ENCODE results near the gene EIF2D.
"Not testable (repeated sequence)": the region's sequence is repeated elsewhere in the genome, so short reads cannot be mapped to it uniquely, and the experiment has no call there.

The EIF2D gene

DNA sequence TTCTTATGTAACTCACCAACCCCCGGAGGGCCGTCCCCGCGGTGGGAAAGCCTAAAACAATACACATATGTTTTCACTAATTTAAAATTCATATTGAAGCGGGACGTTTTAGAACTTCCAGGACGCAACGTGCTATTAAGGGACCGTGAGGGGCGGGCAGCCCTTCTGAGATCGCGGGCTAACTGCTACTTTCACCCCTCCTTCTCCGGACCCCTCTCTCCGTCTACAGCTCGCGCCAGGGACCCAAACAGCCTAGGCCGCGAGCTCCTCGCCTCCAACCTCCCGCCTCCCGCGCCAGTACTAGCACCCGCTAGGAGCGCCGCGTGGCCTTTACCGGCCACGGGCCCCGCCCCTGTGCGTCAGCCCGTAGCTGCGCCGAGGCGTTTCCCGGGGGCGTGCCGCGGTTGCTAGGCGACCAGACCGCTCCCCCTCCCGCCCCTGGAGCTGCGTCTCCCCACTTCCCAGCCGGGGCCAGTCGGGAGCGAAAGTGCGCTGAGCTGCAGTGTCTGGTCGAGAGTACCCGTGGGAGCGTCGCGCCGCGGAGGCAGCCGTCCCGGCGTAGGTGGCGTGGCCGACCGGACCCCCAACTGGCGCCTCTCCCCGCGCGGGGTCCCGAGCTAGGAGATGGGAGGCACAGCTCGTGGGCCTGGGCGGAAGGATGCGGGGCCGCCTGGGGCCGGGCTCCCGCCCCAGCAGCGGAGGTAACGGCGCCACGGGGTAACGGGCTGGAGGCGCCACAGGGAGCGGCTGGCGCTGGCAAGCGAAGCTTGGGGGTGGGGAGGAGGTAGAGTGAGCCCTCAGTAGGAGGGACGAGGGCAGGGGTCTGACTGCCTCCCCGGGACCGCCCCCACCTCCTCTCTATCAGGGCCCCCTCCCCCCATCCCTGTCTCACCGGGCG lies 23.1 kb upstream of the EIF2D start, which contains the start of gene DYRK3:
DYRK3 (plus strand) TSS at position 457 of the 898 bp plus-strand sequence; CDS start at position 625, 168 bp downstream.
- under 1% methylated on average over 81 of the region's 84 CpGs for WGBS
- H3K4me1 ChIP-seq (ENCODE audit: insufficient read depth, low read length): peaks cover 30% of the 10 kb centered on the region
- peaks cover 18% of the 10 kb centered on the region for H3K27me3 ChIP-seq (ENCODE audit: insufficient read depth, low read length)
- no peak within 1 kb of the TSS; the same call in 1 of the 2 replicates for H3K27ac ChIP-seq (ENCODE audit: low read depth, low read length)
- no peaks in the 10 kb centered on the region for H3K9me3 ChIP-seq (ENCODE audit: insufficient read depth, low read depth, low read length)
- no peaks in the 10 kb centered on the region for H3K36me3 ChIP-seq (ENCODE audit: insufficient read depth, low read length)
- peak within 1 kb of the TSS; percentile 92 for H3K4me3 ChIP-seq (ENCODE audit: low read length)
- peak within 1 kb of the TSS; percentile 68 for H3K9ac ChIP-seq (ENCODE audit: low read depth, low read length)

DNA sequence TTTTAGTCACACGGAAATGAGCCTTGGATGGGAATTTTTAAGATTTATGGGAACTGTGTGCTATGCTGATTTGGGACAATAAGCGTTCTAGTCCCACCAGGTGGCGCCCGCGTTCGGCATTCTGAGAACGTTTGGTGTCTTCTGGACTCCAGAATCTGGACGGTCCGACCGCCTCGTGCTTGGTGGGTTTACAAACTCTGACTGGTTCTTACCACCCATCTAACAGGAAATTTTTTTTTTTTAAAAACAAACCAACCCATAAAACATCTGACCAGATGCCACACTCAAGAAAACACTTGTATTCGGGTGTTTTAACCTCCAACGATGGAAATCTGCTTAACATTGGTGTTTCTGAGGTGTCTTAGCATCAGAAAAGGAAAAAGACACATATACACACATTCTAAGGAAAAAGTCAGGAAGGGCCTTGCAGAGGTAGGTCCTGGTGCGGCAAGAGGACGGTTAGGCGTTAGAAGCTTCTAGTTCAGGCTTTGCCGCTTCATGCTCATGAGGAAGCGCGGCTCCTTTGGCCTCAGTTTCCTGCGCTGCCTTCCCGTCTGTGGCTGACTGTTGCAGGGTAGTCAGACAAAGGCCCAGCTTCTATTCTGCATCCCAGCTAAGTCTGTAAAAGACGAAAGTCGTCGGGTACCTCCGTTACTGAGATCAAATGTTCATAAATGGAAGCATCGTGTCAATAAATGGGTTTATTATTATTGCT lies 22.3 kb upstream of the EIF2D start:
- no peak overlapping the region for H3K27ac ChIP-seq (ENCODE audit: low read depth, low read length)
- peak overlapping the region; percentile 68 for H3K9ac ChIP-seq (ENCODE audit: low read depth, low read length)
- peak overlapping the region; percentile 92 for H3K4me3 ChIP-seq (ENCODE audit: low read length)
- no peaks in the 10 kb centered on the region for H3K36me3 ChIP-seq (ENCODE audit: insufficient read depth, low read length)
- H3K4me1 ChIP-seq (ENCODE audit: insufficient read depth, low read length): peaks cover 30% of the 10 kb centered on the region
- H3K9me3 ChIP-seq (ENCODE audit: insufficient read depth, low read depth, low read length): no peaks in the 10 kb centered on the region
- 18% methylated on average over 24 of the region's 26 CpGs for WGBS
- peaks cover 23% of the 10 kb centered on the region for H3K27me3 ChIP-seq (ENCODE audit: insufficient read depth, low read length)

DNA sequence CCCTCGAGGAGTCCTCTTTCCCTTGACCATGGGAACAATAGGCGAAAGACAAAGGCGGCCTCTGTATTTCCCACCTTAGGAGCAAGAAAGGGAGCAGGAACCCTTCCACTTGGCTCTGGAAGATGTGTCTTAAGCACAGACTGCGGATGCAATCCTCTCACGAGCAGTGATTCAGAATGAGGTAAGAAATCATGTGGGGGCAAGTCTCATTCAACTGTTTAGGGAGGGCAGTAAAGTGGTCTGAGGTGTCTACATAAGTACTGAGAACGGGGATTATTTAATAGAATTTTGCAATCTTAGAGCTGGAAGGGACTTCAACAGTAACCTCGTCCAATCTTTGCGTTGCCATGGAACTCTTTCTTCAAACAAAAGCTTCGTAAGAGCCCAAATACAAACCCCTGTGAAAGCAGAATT lies 21.4 kb upstream of the EIF2D start:
- peaks cover 30% of the 10 kb centered on the region for H3K4me1 ChIP-seq (ENCODE audit: insufficient read depth, low read length)
- H3K36me3 ChIP-seq (ENCODE audit: insufficient read depth, low read length): no peaks in the 10 kb centered on the region
- no peaks in the 10 kb centered on the region for H3K9me3 ChIP-seq (ENCODE audit: insufficient read depth, low read depth, low read length)
- H3K27me3 ChIP-seq (ENCODE audit: insufficient read depth, low read length): peaks cover 24% of the 10 kb centered on the region
- no peak overlapping the region for H3K9ac ChIP-seq (ENCODE audit: low read depth, low read length)
- H3K4me3 ChIP-seq (ENCODE audit: low read length): no peak overlapping the region
- WGBS: 64% methylated on average over 8 of the region's 9 CpGs
- no peak overlapping the region for H3K27ac ChIP-seq (ENCODE audit: low read depth, low read length)

DNA sequence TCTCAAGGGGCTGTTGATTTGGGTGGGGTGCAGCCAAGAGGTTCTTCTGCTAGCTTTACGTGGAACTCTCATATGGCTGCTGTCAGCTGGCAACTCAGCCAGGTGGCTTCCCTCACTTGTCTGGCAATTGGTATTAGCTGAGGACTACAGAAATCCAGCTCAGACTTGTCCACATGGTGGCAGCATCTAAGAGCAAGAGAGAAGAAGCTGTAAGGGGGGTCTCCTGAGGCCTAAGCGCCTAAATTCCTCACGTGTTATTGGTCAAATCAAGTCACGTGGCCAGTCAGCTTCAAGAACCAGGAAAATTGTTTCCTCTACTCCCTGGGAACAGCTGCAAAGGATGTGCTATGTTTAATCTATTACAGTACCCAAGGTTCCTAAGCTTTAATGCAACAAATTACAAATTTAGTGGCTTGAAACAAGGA lies 18.8 kb upstream of the EIF2D start:
- Histone ChIP-seq H3K36me3 (ENCODE audit: insufficient read depth, low read length) (no peaks in the 10 kb centered on the region), H3K27me3 (ENCODE audit: insufficient read depth, low read length) (peaks cover 14% of the 10 kb centered on the region), H3K4me1 (ENCODE audit: insufficient read depth, low read length) (peaks cover 21% of the 10 kb centered on the region), H3K9me3 (ENCODE audit: insufficient read depth, low read depth, low read length) (no peaks in the 10 kb centered on the region), H3K9ac (ENCODE audit: low read depth, low read length) (no peak overlapping the region), H3K27ac (ENCODE audit: low read depth, low read length) (no peak overlapping the region), H3K4me3 (ENCODE audit: low read length) (no peak overlapping the region)
- WGBS: 17% methylated on average over 4 of the region's 4 CpGs

DNA sequence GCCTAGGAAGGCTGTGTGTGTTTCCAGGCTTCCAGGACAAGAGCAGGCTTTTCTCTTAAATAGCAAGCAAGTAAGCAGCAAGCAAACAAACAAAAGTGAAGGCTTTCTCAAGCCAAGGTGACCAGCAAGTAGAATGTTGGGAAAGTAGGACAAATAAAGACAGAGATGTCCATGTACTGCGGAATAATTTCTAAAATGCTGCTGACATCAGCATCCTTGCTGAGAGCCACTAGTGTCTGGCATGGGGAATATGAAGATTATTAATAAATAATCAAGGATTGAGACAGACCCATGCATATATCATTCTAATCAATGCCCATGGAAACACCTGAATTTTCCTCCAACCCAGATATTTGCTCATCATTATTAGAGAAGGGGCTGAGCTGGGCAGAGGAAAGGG lies 16.7 kb upstream of the EIF2D start:
- H3K27me3 ChIP-seq (ENCODE audit: insufficient read depth, low read length): peaks cover 6% of the 10 kb centered on the region
- H3K9me3 ChIP-seq (ENCODE audit: insufficient read depth, low read depth, low read length): no peaks in the 10 kb centered on the region
- H3K4me3 ChIP-seq (ENCODE audit: low read length): no peak overlapping the region
- peaks cover 11% of the 10 kb centered on the region for H3K4me1 ChIP-seq (ENCODE audit: insufficient read depth, low read length)
- WGBS: 89% methylated on average over 1 of the region's 1 CpG
- no peak overlapping the region for H3K9ac ChIP-seq (ENCODE audit: low read depth, low read length)
- no peak overlapping the region for H3K27ac ChIP-seq (ENCODE audit: low read depth, low read length)
- no peaks in the 10 kb centered on the region for H3K36me3 ChIP-seq (ENCODE audit: insufficient read depth, low read length)

DNA sequence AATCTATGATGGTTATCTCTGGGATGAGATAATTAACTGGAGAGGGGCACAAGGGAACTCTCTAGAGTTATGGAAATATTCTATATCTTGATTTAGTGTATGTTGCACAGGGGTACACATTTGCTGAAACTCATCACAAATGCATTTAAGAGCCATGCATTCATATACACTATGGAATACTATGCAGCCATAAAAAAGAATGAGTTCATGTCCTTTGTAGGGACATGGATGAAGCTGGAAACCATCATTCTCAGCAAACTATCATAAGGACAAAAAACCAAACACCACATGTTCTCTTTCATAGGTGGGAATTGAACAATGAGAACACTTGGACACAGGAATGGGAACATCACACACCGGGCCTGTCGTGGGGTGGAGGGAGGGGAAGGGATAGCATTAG lies 14.1 kb upstream of the EIF2D start:
- WGBS: 100% methylated on average over 2 of the region's 2 CpGs

DNA sequence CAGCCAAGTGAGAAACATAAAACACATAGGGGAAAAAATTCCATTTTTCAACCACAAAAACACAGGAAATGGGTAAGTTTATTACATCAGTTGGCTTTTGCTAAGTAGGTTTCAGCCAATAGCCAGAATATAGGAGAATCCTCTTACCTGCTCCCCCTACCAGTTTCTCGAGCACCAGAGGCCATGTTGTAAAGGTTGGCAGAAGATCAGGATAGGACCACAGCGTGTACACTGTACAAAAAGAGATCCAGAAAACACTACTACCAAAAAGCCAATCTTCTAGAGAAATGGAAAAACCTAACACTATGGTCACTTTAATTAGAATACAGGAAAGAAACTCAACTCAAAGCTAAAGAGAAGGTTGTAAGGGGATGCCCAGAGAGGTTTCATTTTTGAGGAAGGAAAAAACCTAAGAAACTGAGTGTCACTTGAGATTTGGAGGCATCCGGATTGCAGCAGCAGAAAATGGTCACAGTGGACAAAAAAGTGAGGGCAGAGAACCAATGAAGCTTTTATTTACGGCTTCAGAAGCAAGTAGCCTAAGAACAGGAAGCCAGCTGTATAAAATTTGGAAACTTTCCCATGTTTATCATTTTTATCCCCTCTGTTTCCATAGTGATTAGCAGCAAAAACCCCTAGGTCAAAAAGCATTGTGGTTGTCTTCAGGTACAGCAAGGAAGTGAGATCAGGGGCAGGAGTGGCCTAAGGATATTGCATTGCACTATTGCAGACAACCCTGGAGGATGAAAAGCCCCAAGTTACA lies 2.9 kb downstream of the EIF2D start:
- H3K27me3 ChIP-seq (ENCODE audit: insufficient read depth, low read length): no peaks in the 10 kb centered on the region
- H3K4me3 ChIP-seq (ENCODE audit: low read length): no peak overlapping the region
- no peaks in the 10 kb centered on the region for H3K9me3 ChIP-seq (ENCODE audit: insufficient read depth, low read depth, low read length)
- H3K36me3 ChIP-seq (ENCODE audit: insufficient read depth, low read length): peaks cover 20% of the 10 kb centered on the region
- peaks cover 5% of the 10 kb centered on the region; the same call in 1 of the 2 replicates for H3K4me1 ChIP-seq (ENCODE audit: insufficient read depth, low read length)
- H3K9ac ChIP-seq (ENCODE audit: low read depth, low read length): no peak overlapping the region
- WGBS: 93% methylated on average over 4 of the region's 4 CpGs
- H3K27ac ChIP-seq (ENCODE audit: low read depth, low read length): no peak overlapping the region

More for the DNA sequence above, 14.1 kb upstream of the EIF2D start:
- H3K9ac ChIP-seq (ENCODE audit: low read depth, low read length); H3K4me3 ChIP-seq (ENCODE audit: low read length); H3K27ac ChIP-seq (ENCODE audit: low read depth, low read length); H3K9me3 ChIP-seq (ENCODE audit: insufficient read depth, low read depth, low read length); H3K27me3 ChIP-seq (ENCODE audit: insufficient read depth, low read length); H3K4me1 ChIP-seq (ENCODE audit: insufficient read depth, low read length); H3K36me3 ChIP-seq (ENCODE audit: insufficient read depth, low read length): not testable (repeated sequence)

DNA sequence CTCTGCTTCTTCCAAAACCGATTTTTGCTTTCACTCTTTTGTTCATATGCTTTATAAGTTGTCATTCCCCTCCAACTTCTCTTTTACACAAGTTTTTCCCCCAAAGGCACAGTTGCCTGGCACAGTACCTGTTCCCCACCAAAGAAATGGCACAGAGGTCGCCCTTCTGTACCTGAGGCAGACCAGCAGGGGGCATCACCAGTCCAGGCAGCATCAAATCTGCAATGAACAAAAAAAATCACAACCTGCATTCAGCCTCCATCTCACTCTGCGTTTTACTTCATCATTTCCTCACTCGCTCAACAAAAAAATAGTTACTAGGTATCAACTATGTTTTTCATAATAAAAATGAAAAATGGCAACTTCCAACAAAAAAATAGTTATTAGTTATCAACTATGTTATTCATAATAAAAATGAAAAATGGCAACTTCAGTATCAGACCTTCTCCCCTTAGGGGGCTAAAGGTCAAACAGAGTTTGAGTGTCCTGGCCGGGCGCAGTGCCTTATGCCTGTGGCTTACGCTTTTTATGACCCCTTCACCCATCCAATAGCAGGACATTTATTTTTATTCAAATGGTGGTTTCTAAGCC lies 4.1 kb downstream of the EIF2D start:
- Histone ChIP-seq H3K36me3 (ENCODE audit: insufficient read depth, low read length) (peaks cover 28% of the 10 kb centered on the region), H3K27ac (ENCODE audit: low read depth, low read length) (no peak overlapping the region), H3K4me1 (ENCODE audit: insufficient read depth, low read length) (peaks cover 5% of the 10 kb centered on the region; the same call in 1 of the 2 replicates), H3K9me3 (ENCODE audit: insufficient read depth, low read depth, low read length) (no peaks in the 10 kb centered on the region), H3K27me3 (ENCODE audit: insufficient read depth, low read length) (no peaks in the 10 kb centered on the region), H3K9ac (ENCODE audit: low read depth, low read length) (no peak overlapping the region), H3K4me3 (ENCODE audit: low read length) (no peak overlapping the region)
- WGBS: 77% methylated on average over 6 of the region's 7 CpGs

DNA sequence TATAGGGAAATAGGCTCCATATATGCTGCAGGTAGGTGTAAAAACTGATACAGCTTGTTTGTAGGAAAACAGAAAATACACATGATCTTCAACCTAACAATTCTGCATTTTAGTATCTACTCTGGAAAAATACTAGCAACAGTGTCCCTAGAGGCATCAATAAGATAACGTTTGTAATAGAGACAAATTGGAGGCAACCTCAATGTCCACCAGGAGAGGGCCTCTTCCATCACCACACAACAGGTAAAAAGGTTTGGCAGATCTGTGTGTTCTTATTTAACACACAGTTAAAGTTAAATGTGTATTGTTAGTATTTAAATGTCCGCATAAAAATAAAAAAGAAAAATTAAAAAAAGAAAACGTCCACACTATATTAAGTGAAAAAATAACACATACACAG lies 5.4 kb downstream of the EIF2D start:
- no CpG with 5 or more reads among the region's 3 CpGs for WGBS
- Histone ChIP-seq H3K9me3 (ENCODE audit: insufficient read depth, low read depth, low read length) (no peaks in the 10 kb centered on the region), H3K27ac (ENCODE audit: low read depth, low read length) (no peak overlapping the region), H3K4me1 (ENCODE audit: insufficient read depth, low read length) (peaks cover 5% of the 10 kb centered on the region; the same call in 1 of the 2 replicates), H3K36me3 (ENCODE audit: insufficient read depth, low read length) (peaks cover 42% of the 10 kb centered on the region), H3K27me3 (ENCODE audit: insufficient read depth, low read length) (no peaks in the 10 kb centered on the region), H3K4me3 (ENCODE audit: low read length) (no peak overlapping the region), H3K9ac (ENCODE audit: low read depth, low read length) (no peak overlapping the region)

DNA sequence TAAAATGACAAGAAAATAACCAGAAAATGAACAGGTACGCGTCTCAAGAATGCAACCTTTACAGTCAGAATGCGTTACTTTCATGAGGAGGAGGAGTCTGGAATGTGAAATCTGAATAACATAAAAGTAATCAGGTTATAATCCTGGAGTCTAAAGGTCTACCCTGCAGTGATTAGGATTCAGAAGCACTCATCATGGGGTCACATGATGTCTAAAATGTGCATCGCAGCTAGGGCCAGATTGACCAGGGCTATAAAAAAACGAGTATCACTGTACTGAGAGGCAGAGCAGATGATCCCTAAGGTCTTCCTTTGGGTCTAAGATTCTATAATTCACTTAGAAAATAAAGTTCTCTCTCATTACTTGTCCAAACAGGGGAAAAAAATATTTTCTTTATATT lies 7.4 kb downstream of the EIF2D start:
- H3K36me3 ChIP-seq (ENCODE audit: insufficient read depth, low read length): peaks cover 42% of the 10 kb centered on the region
- no peaks in the 10 kb centered on the region for H3K4me1 ChIP-seq (ENCODE audit: insufficient read depth, low read length)
- no peaks in the 10 kb centered on the region for H3K9me3 ChIP-seq (ENCODE audit: insufficient read depth, low read depth, low read length)
- H3K4me3 ChIP-seq (ENCODE audit: low read length): no peak overlapping the region
- 98% methylated on average over 5 of the region's 5 CpGs for WGBS
- H3K27ac ChIP-seq (ENCODE audit: low read depth, low read length): no peak overlapping the region
- no peak overlapping the region for H3K9ac ChIP-seq (ENCODE audit: low read depth, low read length)
- H3K27me3 ChIP-seq (ENCODE audit: insufficient read depth, low read length): no peaks in the 10 kb centered on the region
